ENCODE data around the gene TRIM8. TPM values are rescaled to one million over a fixed set of nuclear protein-coding genes. Genes with fewer than 3 reads are reported as not detected.

TRIM8 gene
- total and polyA plus RNA-seq, 2 donors (not counting 1 experiment from before 2014, with no cell fraction given) = 44.9 to 74.4 TPM

DNA sequence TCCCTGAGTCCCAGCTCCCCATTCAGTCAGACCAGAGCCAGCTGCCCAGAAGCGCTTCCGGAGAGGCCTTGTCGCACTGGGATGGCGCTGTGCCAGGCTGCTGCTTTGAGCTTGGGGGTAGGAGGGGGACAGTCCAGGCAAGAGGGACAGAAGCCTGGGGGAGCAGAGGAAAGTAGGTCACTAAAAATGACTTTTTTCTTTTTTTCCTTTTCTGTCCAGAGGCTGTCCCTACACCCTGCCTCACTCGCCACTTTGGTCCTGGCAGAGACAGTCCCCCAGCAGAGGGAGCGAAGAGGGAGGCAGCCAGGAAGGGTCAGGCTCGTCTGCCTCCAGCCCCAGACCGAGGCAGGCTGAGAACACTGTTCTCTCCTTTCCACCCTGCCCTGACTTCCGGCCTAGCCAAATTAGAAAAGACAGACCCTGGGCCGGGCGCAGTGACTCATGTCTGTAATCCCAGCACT lies 15.8 kb upstream of the TRIM8 start:
- Histone ChIP-seq H3K9ac (ENCODE audit: low read length) (no peak overlapping the region), H3K4me1 (ENCODE audit: control insufficient read depth in 2 of 2, insufficient read depth in 2 of 2, low read length in 2 of 2) (peaks cover 0 to 7% of the 10 kb centered on the region in 2 donors), H3K9me3 (ENCODE audit: control extremely low read depth in 1 of 3, control insufficient read depth in 2 of 3, insufficient read depth in 1 of 3, low read length in 2 of 3) (no peaks in the 10 kb centered on the region), H4K20me1 (ENCODE audit: control insufficient read depth, insufficient read depth, low read length, poor library complexity, severe bottlenecking) (no peaks in the 10 kb centered on the region), H3K27ac (ENCODE audit: low read length in 2 of 2) (no peak overlapping the region), H3K4me3 (ENCODE audit: control extremely low read depth in 1 of 5, extremely low read depth in 1 of 5, insufficient read depth in 1 of 5, low read depth in 2 of 5, low read length in 4 of 5) (no peak overlapping the region), H2AFZ (ENCODE audit: insufficient read depth, low read depth, low read length, poor library complexity, severe bottlenecking) (no peak overlapping the region), H3K79me2 (ENCODE audit: control insufficient read depth, insufficient read depth, low read length) (no peaks in the 10 kb centered on the region), H3K36me3 (replicated peaks in 1 of 2; ENCODE audit: control extremely low read depth in 1 of 2, control insufficient read depth in 1 of 2, extremely low read depth in 1 of 2, insufficient read depth in 2 of 2, low read length in 1 of 2) (peaks cover 0 to 9% of the 10 kb centered on the region in 2 experiments), H3K4me2 (replicated peaks; ENCODE audit: low read depth, low read length, poor library complexity, severe bottlenecking) (no peak overlapping the region), H3K27me3 (replicated peaks in 1 of 4; ENCODE audit: control extremely low read depth in 1 of 4, control insufficient read depth in 3 of 4, insufficient read depth in 4 of 4, low read length in 3 of 4) (no peaks in the 10 kb centered on the region)
- Mint-ChIP-seq H3K9me3 (ENCODE audit: insufficient read depth) (no peaks in the 10 kb centered on the region), H3K4me1 (peaks cover 18% of the 10 kb centered on the region), H3K27ac (no peak overlapping the region), H3K4me3 (no peak overlapping the region), H3K27me3 (no peaks in the 10 kb centered on the region)
- CTCF ChIA-PET = no interaction called here
- DNase-seq (no peak), ATAC-seq (ENCODE audit: low read depth) (no peak)
- WGBS (ENCODE audit: insufficient coverage) = 97% methylated on average over 11 of the region's 11 CpGs
- POLR2A ChIA-PET = no interaction called here
- intact Hi-C loops (cut with micrococcal nuclease) = no loop called here
- TF ChIP-seq EZH2 (IDR thresholded peaks at IDR 0.05; ENCODE audit: borderline replicate concordance, insufficient read depth, low read depth, low read length, poor library complexity, severe bottlenecking) = no peak
- TF ChIP-seq, protein P1, sequence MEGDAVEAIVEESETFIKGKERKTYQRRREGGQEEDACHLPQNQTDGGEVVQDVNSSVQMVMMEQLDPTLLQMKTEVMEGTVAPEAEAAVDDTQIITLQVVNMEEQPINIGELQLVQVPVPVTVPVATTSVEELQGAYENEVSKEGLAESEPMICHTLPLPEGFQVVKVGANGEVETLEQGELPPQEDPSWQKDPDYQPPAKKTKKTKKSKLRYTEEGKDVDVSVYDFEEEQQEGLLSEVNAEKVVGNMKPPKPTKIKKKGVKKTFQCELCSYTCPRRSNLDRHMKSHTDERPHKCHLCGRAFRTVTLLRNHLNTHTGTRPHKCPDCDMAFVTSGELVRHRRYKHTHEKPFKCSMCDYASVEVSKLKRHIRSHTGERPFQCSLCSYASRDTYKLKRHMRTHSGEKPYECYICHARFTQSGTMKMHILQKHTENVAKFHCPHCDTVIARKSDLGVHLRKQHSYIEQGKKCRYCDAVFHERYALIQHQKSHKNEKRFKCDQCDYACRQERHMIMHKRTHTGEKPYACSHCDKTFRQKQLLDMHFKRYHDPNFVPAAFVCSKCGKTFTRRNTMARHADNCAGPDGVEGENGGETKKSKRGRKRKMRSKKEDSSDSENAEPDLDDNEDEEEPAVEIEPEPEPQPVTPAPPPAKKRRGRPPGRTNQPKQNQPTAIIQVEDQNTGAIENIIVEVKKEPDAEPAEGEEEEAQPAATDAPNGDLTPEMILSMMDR (IDR thresholded peaks at IDR 0.05) = no peak

DNA sequence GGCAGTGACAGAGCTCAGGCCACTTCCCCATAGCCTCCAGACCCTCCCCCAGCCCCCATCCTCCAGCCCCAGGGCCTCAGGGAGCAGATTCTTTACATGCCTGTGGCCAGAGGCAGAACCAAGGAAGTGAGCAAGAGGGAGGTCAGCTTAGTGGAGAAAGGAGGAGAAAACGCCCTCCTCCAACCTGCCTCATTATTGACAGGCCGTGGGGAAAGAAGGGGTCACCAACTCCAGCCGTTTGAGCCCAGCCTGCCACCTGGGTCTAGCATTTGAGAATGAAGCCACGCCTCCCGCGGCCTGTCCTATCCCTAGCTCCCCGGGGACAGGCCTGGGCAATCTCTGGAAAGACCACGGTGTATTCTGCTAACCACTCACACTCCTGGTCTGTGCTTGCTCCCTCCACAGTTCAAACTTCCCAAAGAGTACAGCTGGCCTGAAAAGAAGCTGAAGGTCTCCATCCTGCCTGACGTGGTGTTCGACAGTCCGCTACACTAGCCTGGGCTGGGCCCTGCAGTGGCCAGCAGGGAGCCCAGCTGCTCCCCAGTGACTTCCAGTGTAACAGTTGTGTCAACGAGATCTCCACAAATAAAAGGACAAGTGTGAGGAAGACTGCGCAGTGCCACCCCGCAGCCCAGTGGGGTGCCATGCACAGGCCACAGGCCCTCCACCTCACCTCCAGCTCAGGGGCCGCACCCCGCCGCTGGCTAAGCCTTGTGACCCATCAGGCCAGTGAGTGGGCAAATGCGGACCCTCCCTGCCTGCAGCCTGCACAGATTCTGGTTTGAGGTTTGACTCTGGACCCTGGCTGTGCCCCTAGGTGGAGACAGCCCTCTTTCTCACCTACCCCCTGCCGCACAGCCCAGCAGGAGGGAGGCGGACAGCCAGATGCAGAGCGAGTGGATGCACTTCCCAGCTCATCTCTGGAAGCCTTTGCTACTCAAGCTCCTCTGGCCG lies 14.3 kb upstream of the TRIM8 start:
- peaks cover 0 to 9% of the 10 kb centered on the region in 2 experiments for H3K36me3 ChIP-seq (replicated peaks in 1 of 2; ENCODE audit: control extremely low read depth in 1 of 2, control insufficient read depth in 1 of 2, extremely low read depth in 1 of 2, insufficient read depth in 2 of 2, low read length in 1 of 2)
- Mint-ChIP-seq H3K4me3 (no peak overlapping the region), H3K27me3 (no peaks in the 10 kb centered on the region), H3K27ac (no peak overlapping the region), H3K4me1 (peaks cover 14% of the 10 kb centered on the region), H3K9me3 (ENCODE audit: insufficient read depth) (no peaks in the 10 kb centered on the region)
- ATAC-seq (ENCODE audit: low read depth) (no peak), DNase-seq (no peak)
- no peak overlapping the region for H3K4me2 ChIP-seq (replicated peaks; ENCODE audit: low read depth, low read length, poor library complexity, severe bottlenecking)
- H2AFZ ChIP-seq (ENCODE audit: insufficient read depth, low read depth, low read length, poor library complexity, severe bottlenecking) = no peak overlapping the region
- TF ChIP-seq, protein P1 (IDR thresholded peaks at IDR 0.05) = no peak
- no peaks in the 10 kb centered on the region for H3K79me2 ChIP-seq (ENCODE audit: control insufficient read depth, insufficient read depth, low read length)
- intact Hi-C loops (cut with micrococcal nuclease) = no loop called here
- no peaks in the 10 kb centered on the region for H4K20me1 ChIP-seq (ENCODE audit: control insufficient read depth, insufficient read depth, low read length, poor library complexity, severe bottlenecking)
- POLR2A ChIA-PET = no interaction called here
- no peak overlapping the region for H3K27ac ChIP-seq (ENCODE audit: low read length in 2 of 2)
- no peaks in the 10 kb centered on the region for H3K9me3 ChIP-seq (ENCODE audit: control extremely low read depth in 1 of 3, control insufficient read depth in 2 of 3, insufficient read depth in 1 of 3, low read length in 2 of 3)
- WGBS (ENCODE audit: insufficient coverage) = 91% methylated on average over 16 of the region's 22 CpGs
- no peak overlapping the region for H3K4me3 ChIP-seq (ENCODE audit: control extremely low read depth in 1 of 5, extremely low read depth in 1 of 5, insufficient read depth in 1 of 5, low read depth in 2 of 5, low read length in 4 of 5)
- CTCF ChIA-PET = no interaction called here
- H3K4me1 ChIP-seq (ENCODE audit: control insufficient read depth in 2 of 2, insufficient read depth in 2 of 2, low read length in 2 of 2) = peaks cover under 1 to 10% of the 10 kb centered on the region in 2 donors
- H3K27me3 ChIP-seq (replicated peaks in 1 of 4; ENCODE audit: control extremely low read depth in 1 of 4, control insufficient read depth in 3 of 4, insufficient read depth in 4 of 4, low read length in 3 of 4) = no peaks in the 10 kb centered on the region
- H3K9ac ChIP-seq (ENCODE audit: low read length) = no peak overlapping the region
